HEK293 (cell line): ENCODE results near the gene EDA2R.

Experiments
- PBX3 ChIP-seq: sonication (generic); formaldehyde crosslinking; IDR thresholded peaks from 2 replicates; pipeline ENCODE4 v1.8.1; 2022; ENCODE audit warnings: mild to moderate bottlenecking, moderate library complexity, missing genetic modification reagents
- ZBTB44 ChIP-seq: fragments of 450-650 bp; IDR thresholded peaks from 2 replicates; pipeline ENCODE4 v1.5.1; 2018; ENCODE audit warnings: missing biosample characterization, mild to moderate bottlenecking, missing genetic modification characterization
- ZNF138 ChIP-seq: fragments of 450-650 bp; formaldehyde crosslinking; IDR thresholded peaks from 2 replicates; pipeline ENCODE4 v1.5.1; 2016; ENCODE audit warnings: missing biosample characterization, missing genetic modification characterization, borderline replicate concordance
- ZNF274 ChIP-seq, 2 experiments: fragments of 200-500 bp in 1 of 2; fragments of 450-650 bp in 1 of 2; sonication (Bioruptor generic) in 1 of 2; formaldehyde crosslinking in 1 of 2; IDR thresholded peaks; 2 replicates each; pipeline versions ENCODE4 v1.5.1 to v1.6.1; 2014 to 2016; ENCODE audit warnings: borderline replicate concordance in 1 of 2, inconsistent platforms in 1 of 2, low read length in 1 of 2, missing biosample characterization in 1 of 2, missing genetic modification characterization in 1 of 2
- ZNF792 ChIP-seq: fragments of 450-650 bp; formaldehyde crosslinking; IDR thresholded peaks from 2 replicates; pipeline ENCODE4 v1.5.1; 2016; ENCODE audit warnings: missing biosample characterization, missing genetic modification characterization
- TF ChIP-seq, protein P1 (sequence below): fragments of 450-650 bp; formaldehyde crosslinking; IDR thresholded peaks from 2 replicates; pipeline ENCODE4 v1.5.1; 2016; ENCODE audit warnings: missing biosample characterization, missing genetic modification characterization, borderline replicate concordance
- TF ChIP-seq, protein P2 (sequence below): fragments of 450-650 bp; formaldehyde crosslinking; IDR thresholded peaks from 2 replicates; pipeline ENCODE4 v1.5.1; 2016; ENCODE audit warnings: missing biosample characterization, missing genetic modification characterization
- TF ChIP-seq, protein P3 (sequence below): fragments of 450-650 bp; formaldehyde crosslinking; IDR thresholded peaks from 2 replicates; pipeline ENCODE4 v1.5.1; 2016; ENCODE audit warnings: missing biosample characterization, missing genetic modification characterization

GRCh38 chrX:66616944-66617343 is 21.9 kb downstream of the EDA2R start:
- TF ChIP-seq, protein P1, sequence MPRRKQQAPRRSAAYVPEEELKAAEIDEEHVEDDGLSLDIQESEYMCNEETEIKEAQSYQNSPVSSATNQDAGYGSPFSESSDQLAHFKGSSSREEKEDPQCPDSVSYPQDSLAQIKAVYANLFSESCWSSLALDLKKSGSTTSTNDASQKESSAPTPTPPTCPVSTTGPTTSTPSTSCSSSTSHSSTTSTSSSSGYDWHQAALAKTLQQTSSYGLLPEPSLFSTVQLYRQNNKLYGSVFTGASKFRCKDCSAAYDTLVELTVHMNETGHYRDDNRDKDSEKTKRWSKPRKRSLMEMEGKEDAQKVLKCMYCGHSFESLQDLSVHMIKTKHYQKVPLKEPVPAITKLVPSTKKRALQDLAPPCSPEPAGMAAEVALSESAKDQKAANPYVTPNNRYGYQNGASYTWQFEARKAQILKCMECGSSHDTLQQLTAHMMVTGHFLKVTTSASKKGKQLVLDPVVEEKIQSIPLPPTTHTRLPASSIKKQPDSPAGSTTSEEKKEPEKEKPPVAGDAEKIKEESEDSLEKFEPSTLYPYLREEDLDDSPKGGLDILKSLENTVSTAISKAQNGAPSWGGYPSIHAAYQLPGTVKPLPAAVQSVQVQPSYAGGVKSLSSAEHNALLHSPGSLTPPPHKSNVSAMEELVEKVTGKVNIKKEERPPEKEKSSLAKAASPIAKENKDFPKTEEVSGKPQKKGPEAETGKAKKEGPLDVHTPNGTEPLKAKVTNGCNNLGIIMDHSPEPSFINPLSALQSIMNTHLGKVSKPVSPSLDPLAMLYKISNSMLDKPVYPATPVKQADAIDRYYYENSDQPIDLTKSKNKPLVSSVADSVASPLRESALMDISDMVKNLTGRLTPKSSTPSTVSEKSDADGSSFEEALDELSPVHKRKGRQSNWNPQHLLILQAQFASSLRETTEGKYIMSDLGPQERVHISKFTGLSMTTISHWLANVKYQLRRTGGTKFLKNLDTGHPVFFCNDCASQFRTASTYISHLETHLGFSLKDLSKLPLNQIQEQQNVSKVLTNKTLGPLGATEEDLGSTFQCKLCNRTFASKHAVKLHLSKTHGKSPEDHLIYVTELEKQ (tag by site-specific recombination), result no peak
- TF ChIP-seq, protein P2, sequence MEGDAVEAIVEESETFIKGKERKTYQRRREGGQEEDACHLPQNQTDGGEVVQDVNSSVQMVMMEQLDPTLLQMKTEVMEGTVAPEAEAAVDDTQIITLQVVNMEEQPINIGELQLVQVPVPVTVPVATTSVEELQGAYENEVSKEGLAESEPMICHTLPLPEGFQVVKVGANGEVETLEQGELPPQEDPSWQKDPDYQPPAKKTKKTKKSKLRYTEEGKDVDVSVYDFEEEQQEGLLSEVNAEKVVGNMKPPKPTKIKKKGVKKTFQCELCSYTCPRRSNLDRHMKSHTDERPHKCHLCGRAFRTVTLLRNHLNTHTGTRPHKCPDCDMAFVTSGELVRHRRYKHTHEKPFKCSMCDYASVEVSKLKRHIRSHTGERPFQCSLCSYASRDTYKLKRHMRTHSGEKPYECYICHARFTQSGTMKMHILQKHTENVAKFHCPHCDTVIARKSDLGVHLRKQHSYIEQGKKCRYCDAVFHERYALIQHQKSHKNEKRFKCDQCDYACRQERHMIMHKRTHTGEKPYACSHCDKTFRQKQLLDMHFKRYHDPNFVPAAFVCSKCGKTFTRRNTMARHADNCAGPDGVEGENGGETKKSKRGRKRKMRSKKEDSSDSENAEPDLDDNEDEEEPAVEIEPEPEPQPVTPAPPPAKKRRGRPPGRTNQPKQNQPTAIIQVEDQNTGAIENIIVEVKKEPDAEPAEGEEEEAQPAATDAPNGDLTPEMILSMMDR (tag by site-specific recombination), result no peak
- no peak for TF ChIP-seq ZNF792 (tag by site-specific recombination)
- TF ChIP-seq ZBTB44 (tag by site-specific recombination), result no peak
- TF ChIP-seq, protein P3, sequence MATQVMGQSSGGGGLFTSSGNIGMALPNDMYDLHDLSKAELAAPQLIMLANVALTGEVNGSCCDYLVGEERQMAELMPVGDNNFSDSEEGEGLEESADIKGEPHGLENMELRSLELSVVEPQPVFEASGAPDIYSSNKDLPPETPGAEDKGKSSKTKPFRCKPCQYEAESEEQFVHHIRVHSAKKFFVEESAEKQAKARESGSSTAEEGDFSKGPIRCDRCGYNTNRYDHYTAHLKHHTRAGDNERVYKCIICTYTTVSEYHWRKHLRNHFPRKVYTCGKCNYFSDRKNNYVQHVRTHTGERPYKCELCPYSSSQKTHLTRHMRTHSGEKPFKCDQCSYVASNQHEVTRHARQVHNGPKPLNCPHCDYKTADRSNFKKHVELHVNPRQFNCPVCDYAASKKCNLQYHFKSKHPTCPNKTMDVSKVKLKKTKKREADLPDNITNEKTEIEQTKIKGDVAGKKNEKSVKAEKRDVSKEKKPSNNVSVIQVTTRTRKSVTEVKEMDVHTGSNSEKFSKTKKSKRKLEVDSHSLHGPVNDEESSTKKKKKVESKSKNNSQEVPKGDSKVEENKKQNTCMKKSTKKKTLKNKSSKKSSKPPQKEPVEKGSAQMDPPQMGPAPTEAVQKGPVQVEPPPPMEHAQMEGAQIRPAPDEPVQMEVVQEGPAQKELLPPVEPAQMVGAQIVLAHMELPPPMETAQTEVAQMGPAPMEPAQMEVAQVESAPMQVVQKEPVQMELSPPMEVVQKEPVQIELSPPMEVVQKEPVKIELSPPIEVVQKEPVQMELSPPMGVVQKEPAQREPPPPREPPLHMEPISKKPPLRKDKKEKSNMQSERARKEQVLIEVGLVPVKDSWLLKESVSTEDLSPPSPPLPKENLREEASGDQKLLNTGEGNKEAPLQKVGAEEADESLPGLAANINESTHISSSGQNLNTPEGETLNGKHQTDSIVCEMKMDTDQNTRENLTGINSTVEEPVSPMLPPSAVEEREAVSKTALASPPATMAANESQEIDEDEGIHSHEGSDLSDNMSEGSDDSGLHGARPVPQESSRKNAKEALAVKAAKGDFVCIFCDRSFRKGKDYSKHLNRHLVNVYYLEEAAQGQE, result no peak
- TF ChIP-seq PBX3 (CRISPR knock-in tag), result no peak
- TF ChIP-seq ZNF274 (IDR thresholded peaks at IDR 0.05; ENCODE audit: low read length), result no peak
- no peak for TF ChIP-seq ZNF274 (tag by site-specific recombination; IDR thresholded peaks at IDR 0.05; ENCODE audit: borderline replicate concordance)
- no peak for TF ChIP-seq ZNF138 (tag by site-specific recombination)
